ENCODE measurements around the gene AP1S1. TPM values are rescaled to one million over a fixed set of nuclear protein-coding genes. Genes with fewer than 3 reads are reported as not detected.
"Not testable (repeated sequence)": the region's sequence is repeated elsewhere in the genome, so short reads cannot be mapped to it uniquely, and the experiment has no call there.

AP1S1 gene
- total RNA-seq (ENCODE audit: unreplicated experiment), result 45.6 TPM
- long read RNA-seq, partial matches to known transcripts, result 0 of 2 reads
- long read RNA-seq, other reads (novel, unspliced or antisense), result 0 of 2 reads

DNA sequence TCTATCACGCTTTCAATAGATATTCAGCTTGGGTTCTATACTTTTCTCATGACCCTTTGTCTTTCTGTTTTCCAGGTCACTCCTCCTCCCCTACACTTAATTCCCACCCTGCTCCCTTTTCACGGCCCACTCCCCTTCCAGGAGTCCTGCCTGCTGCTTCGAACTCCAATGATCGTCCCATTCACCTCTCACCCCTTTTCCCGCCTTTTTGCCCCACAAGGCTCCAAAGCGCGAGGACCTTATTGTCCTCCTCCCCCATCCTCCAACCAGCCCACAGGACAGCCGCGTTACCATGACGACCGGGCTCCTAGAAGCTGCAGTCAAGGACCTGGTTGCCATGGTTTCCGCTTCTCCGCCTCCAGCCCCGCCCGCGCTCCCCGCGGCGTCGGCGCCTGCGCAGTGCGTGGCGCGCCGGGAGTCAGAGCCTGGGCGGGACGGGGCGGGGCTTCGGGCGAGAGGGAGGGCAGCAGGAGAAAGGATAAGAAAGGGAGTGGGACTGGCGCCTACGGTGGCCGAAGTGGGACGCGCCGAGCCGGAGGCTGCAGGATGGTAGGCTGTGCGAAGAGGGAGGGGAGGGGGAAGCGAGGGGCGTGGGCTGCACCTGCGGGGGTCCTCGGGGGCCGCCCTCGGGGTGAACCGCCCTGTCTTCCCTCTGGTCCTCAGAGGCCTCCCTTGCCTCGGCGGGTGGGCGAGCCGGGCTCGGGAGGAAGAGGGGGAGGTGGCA is at the start of gene AP1S1:
TSS of gene AP1S1 (plus strand) at position 508 of the 724 bp plus-strand sequence. CDS start at position 547, 39 bp downstream.
- H3K36me3 Mint-ChIP-seq (ENCODE audit: low read depth, unreplicated experiment), result peaks cover 11% of the 10 kb centered on the region
- DNase-seq (ENCODE audit: low spot score), result peak; percentile 97
- H3K9me3 Mint-ChIP-seq (ENCODE audit: unreplicated experiment), result no peaks in the 10 kb centered on the region
- TF ChIP-seq CTCF (IDR thresholded peaks at IDR 0.05; ENCODE audit: unreplicated experiment), result no peak
- H3K27ac Mint-ChIP-seq (ENCODE audit: unreplicated experiment), result peak within 1 kb of the TSS; percentile 74
- H3K4me1 Mint-ChIP-seq (ENCODE audit: unreplicated experiment), result peaks cover 6% of the 10 kb centered on the region
- peak within 1 kb of the TSS; percentile 90 for H3K4me3 Mint-ChIP-seq (ENCODE audit: unreplicated experiment)
- peaks cover 12% of the 10 kb centered on the region for H3K27me3 Mint-ChIP-seq (ENCODE audit: unreplicated experiment)

- Mint-ChIP-seq H3K27ac (ENCODE audit: unreplicated experiment) (no peak overlapping the region), H3K9me3 (ENCODE audit: unreplicated experiment) (no peaks in the 10 kb centered on the region), H3K36me3 (ENCODE audit: low read depth, unreplicated experiment) (no peaks in the 10 kb centered on the region), H3K4me1 (ENCODE audit: unreplicated experiment) (no peaks in the 10 kb centered on the region), H3K4me3 (ENCODE audit: unreplicated experiment) (no peak overlapping the region), H3K27me3 (ENCODE audit: unreplicated experiment) (peaks cover 8% of the 10 kb centered on the region)
- no peak for DNase-seq (ENCODE audit: low spot score)
- no peak for TF ChIP-seq CTCF (IDR thresholded peaks at IDR 0.05; ENCODE audit: unreplicated experiment)
These were observed 49.5 kb upstream of the AP1S1 start for GRCh38 chr7:101104799-101105198.

DNA sequence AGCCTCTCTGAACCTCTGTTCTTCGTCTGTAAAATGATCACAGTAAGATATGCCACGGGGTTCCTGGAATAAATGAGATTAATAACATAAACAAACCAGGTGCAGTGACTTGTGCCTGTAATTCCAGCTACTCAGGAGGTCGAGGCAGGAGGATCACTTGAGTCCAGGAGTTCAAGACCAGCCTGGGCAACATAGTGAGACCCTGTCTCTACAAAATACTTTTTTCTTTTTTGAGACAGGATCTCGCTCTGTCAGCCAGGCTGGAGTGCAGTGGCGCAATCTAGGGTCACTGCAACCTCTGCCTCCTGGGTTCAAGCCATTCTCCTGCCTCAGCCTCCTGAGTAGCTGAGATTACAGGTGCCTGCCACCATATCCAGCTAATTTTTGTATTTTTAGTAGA is 49.0 kb upstream of the AP1S1 start:
- H3K9me3 Mint-ChIP-seq (ENCODE audit: unreplicated experiment); DNase-seq (ENCODE audit: low spot score); H3K27ac Mint-ChIP-seq (ENCODE audit: unreplicated experiment); H3K4me3 Mint-ChIP-seq (ENCODE audit: unreplicated experiment); H3K27me3 Mint-ChIP-seq (ENCODE audit: unreplicated experiment); H3K36me3 Mint-ChIP-seq (ENCODE audit: low read depth, unreplicated experiment); H3K4me1 Mint-ChIP-seq (ENCODE audit: unreplicated experiment): not testable (repeated sequence)

GRCh38 chr7:101106386-101106785 is 47.9 kb upstream of the AP1S1 start:
- no peaks in the 10 kb centered on the region for H3K9me3 Mint-ChIP-seq (ENCODE audit: unreplicated experiment)
- no peak for DNase-seq (ENCODE audit: low spot score)
- H3K27ac Mint-ChIP-seq (ENCODE audit: unreplicated experiment), result no peak overlapping the region
- no peak overlapping the region for H3K4me3 Mint-ChIP-seq (ENCODE audit: unreplicated experiment)
- H3K27me3 Mint-ChIP-seq (ENCODE audit: unreplicated experiment), result peaks cover 6% of the 10 kb centered on the region
- TF ChIP-seq CTCF (IDR thresholded peaks at IDR 0.05; ENCODE audit: unreplicated experiment), result no peak
- no peaks in the 10 kb centered on the region for H3K4me1 Mint-ChIP-seq (ENCODE audit: unreplicated experiment)
- H3K36me3 Mint-ChIP-seq (ENCODE audit: low read depth, unreplicated experiment), result no peaks in the 10 kb centered on the region

DNA sequence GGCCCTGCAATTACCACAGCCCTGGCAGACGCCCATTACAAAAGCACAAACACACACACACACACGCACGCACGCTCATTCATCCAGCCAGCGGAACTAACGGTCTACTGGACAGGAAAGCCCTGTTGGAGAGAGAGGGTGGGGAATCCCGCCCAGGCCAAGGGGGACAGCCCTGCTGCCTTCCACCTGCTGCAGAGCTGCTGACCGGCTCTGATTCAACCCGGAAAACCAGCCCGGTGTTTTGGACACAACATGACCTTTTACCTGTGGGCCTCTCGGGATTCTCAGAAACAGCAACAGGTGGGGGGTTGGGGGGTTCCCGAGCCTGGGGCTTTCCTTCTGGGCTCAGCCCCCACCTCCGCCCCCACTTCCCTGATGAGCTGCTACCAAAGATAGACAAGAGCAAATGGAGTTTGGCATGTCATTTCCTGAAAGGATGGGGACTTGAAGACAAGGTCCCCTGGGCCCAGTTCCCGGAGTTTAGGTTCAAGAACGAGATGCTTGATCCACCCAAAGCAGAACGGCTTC is 45.9 kb upstream of the AP1S1 start:
- no peak overlapping the region for H3K4me3 Mint-ChIP-seq (ENCODE audit: unreplicated experiment)
- H3K27me3 Mint-ChIP-seq (ENCODE audit: unreplicated experiment), result peaks cover 4% of the 10 kb centered on the region
- no peaks in the 10 kb centered on the region for H3K9me3 Mint-ChIP-seq (ENCODE audit: unreplicated experiment)
- no peaks in the 10 kb centered on the region for H3K4me1 Mint-ChIP-seq (ENCODE audit: unreplicated experiment)
- H3K27ac Mint-ChIP-seq (ENCODE audit: unreplicated experiment), result peak overlapping the region; percentile 31
- H3K36me3 Mint-ChIP-seq (ENCODE audit: low read depth, unreplicated experiment), result no peaks in the 10 kb centered on the region
- TF ChIP-seq CTCF (IDR thresholded peaks at IDR 0.05; ENCODE audit: unreplicated experiment), result no peak
- no peak for DNase-seq (ENCODE audit: low spot score)
